GM18868 (cell line): Measurements from ENCODE around the gene GNG12.

ENCODE experiments used
- ATAC-seq: cut with Tn5 transposase; IDR thresholded peaks from one replicate; pipeline ENCODE4 v1.9.1; 2021; ENCODE audit warnings: mild to moderate bottlenecking, moderate library complexity; ENCODE audit not compliant: unreplicated experiment

The GNG12 gene

GRCh38 chr1:67843331-67843730 lies 10.1 kb upstream of the GNG12 start:
- ATAC-seq: no peak

- ATAC-seq: no peak
Measured at GRCh38 chr1:67840449-67840848, 7.2 kb upstream of the GNG12 start.

GRCh38 chr1:67839826-67840225 lies 6.6 kb upstream of the GNG12 start:
- no peak for ATAC-seq

GRCh38 chr1:67838180-67838910 lies 5.1 kb upstream of the GNG12 start:
- no peak for ATAC-seq

- no peak for ATAC-seq
Measured at GRCh38 chr1:67836769-67837168, 3.5 kb upstream of the GNG12 start.

- ATAC-seq: no peak
Measured at GRCh38 chr1:67835663-67836452, 2.6 kb upstream of the GNG12 start.

GRCh38 chr1:67834246-67834877 lies 1.1 kb upstream of the GNG12 start:
- no peak for ATAC-seq

GRCh38 chr1:67833602-67833940 lies 304 bp upstream of the GNG12 start:
- ATAC-seq: no peak

- ATAC-seq: no peak
Measured at GRCh38 chr1:67831850-67832513, 1.3 kb downstream of the GNG12 start.

GRCh38 chr1:67830928-67831830 lies 2.1 kb downstream of the GNG12 start:
- ATAC-seq: no peak

GRCh38 chr1:67830226-67830625 lies 3.0 kb downstream of the GNG12 start:
- ATAC-seq: no peak

- ATAC-seq: no peak
Measured at GRCh38 chr1:67827688-67828087, 5.6 kb downstream of the GNG12 start.

GRCh38 chr1:67825591-67825990 lies 7.7 kb downstream of the GNG12 start:
- ATAC-seq: no peak

- ATAC-seq: no peak
Measured at GRCh38 chr1:67824766-67825165, 8.5 kb downstream of the GNG12 start.

- no peak for ATAC-seq
Measured at GRCh38 chr1:67823615-67824014, 9.7 kb downstream of the GNG12 start.

GRCh38 chr1:67821263-67821662 lies 12.0 kb downstream of the GNG12 start:
- no peak for ATAC-seq

- no peak for ATAC-seq
Measured at GRCh38 chr1:67818725-67819301, 14.5 kb downstream of the GNG12 start.

- ATAC-seq: no peak
Measured at GRCh38 chr1:67818162-67818561, 15.1 kb downstream of the GNG12 start.

- no peak for ATAC-seq
Measured at GRCh38 chr1:67817319-67817718, 15.9 kb downstream of the GNG12 start.

- ATAC-seq: no peak
Measured at GRCh38 chr1:67816506-67816905, 16.8 kb downstream of the GNG12 start.
